GM12878 (cell line): Measurements from ENCODE around the gene OR14A2. TPM values are rescaled to one million over a fixed set of nuclear protein-coding genes. Genes with fewer than 3 reads are reported as not detected.
"Not testable (repeated sequence)": the region's sequence is repeated elsewhere in the genome, so short reads cannot be mapped to it uniquely, and the experiment has no call there.

Experiments used
- ATAC-seq: fragments of 200-7000 bp; cut with Tn5 transposase; 3 replicates; pipeline ENCODE4 v1.9.1; 2020; ENCODE audit warnings: mild to moderate bottlenecking, moderate library complexity
- BruUV-seq: library from RNA; stranded (reverse); fragments of 400-500 nt; replicated peaks from 2 replicates; lab custom pipeline; 2021; lab: Mats Ljungman, UMichigan
- CTCF ChIA-PET: fragments of 300-600 bp; sonication (Branson Sonifier 250); formaldehyde crosslinking; extraction: SDS; loops from one replicate; lab custom pipeline; 2021; ENCODE audit warnings: inconsistent platforms; lab: Yijun Ruan, JAX
- POLR2A ChIA-PET: fragments of 350-600 bp; formaldehyde crosslinking; extraction: SDS; loops from one replicate; lab custom pipeline; 2021; ENCODE audit warnings: inconsistent platforms; lab: Charles Lee
- RAD21 ChIA-PET: fragments of 300-600 bp; sonication (Branson Sonifier 250); formaldehyde crosslinking; loops from one replicate; lab custom pipeline; 2023; ENCODE audit warnings: antibody characterized with exemption; ENCODE audit not compliant: unreplicated experiment; lab: Charles Lee
- SMC1A ChIA-PET: fragments of 300-600 bp; sonication (Branson Sonifier 250); formaldehyde crosslinking; loops from one replicate; lab custom pipeline; 2023; ENCODE audit not compliant: unreplicated experiment, uncharacterized antibody; lab: Charles Lee
- DNase-seq: peaks from one replicate; pipeline ENCODE4 v3.0.0-alpha.2; 2011; ENCODE audit warnings: low read depth, low spot score
- FAIRE-seq: peaks from 3 replicates; lab custom pipeline; 2011; peaks lifted over from hg19 to GRCh38; lab: Jason Lieb, UNC
- H2AFZ ChIP-seq: 2 replicates; pipeline ENCODE4 v1.6.0; 2011; ENCODE audit warnings: low read depth, low read length, control low read depth; ENCODE audit not compliant: control insufficient read depth
- H3K27ac ChIP-seq: 2 replicates; pipeline ENCODE4 v1.5.1; 2011; ENCODE audit warnings: control low read depth; ENCODE audit not compliant: control insufficient read depth, insufficient read depth
- H3K27me3 ChIP-seq, 2 experiments: replicated peaks in 1 of 2; 2 replicates each; pipeline versions ENCODE4 v1.6.0 to v1.6.1; 2011; ENCODE audit warnings: low read length in 1 of 2; ENCODE audit not compliant: control insufficient read depth in 2 of 2, insufficient read depth in 2 of 2
- H3K36me3 ChIP-seq, 2 experiments: 2 replicates each; pipeline ENCODE4 v1.5.1; 2011; ENCODE audit warnings: low read length in 1 of 2; ENCODE audit not compliant: control insufficient read depth in 2 of 2, insufficient read depth in 2 of 2
- H3K4me1 ChIP-seq: 2 replicates; pipeline ENCODE4 v1.6.1; 2011; ENCODE audit warnings: mild to moderate bottlenecking, low read length, moderate library complexity, mixed read lengths; ENCODE audit not compliant: control insufficient read depth, insufficient read depth
- H3K4me2 ChIP-seq: 2 replicates; pipeline ENCODE4 v1.6.0; 2011; ENCODE audit warnings: control low read depth; ENCODE audit not compliant: control insufficient read depth, insufficient read depth
- H3K4me3 ChIP-seq: fragments of 200-600 bp; sonication (generic); 2 replicates; pipeline ENCODE4 v1.5.1; 2016
- H3K79me2 ChIP-seq: 2 replicates; pipeline ENCODE4 v1.6.0; 2011; ENCODE audit warnings: low read length; ENCODE audit not compliant: control insufficient read depth, insufficient read depth
- H3K9ac ChIP-seq: 2 replicates; pipeline ENCODE4 v1.8.0; 2011; ENCODE audit warnings: low read length, control low read depth, mixed read lengths; ENCODE audit not compliant: control insufficient read depth, insufficient read depth
- H3K9me3 ChIP-seq: replicated peaks from 3 replicates; pipeline ENCODE4 v1.5.1; 2011; ENCODE audit warnings: mild to moderate bottlenecking, low read length; ENCODE audit not compliant: control insufficient read depth, insufficient read depth
- H4K20me1 ChIP-seq: 2 replicates; pipeline ENCODE4 v1.6.0; 2011; ENCODE audit not compliant: control insufficient read depth, insufficient read depth
- HDAC6 ChIP-seq: fragments of 200-600 bp; sonication (generic); IDR thresholded peaks from one replicate; pipeline ENCODE4 v1.8.0; 2017; ENCODE audit warnings: antibody characterized with exemption; ENCODE audit not compliant: unreplicated experiment
- HDGF ChIP-seq: fragments of 450-650 bp; IDR thresholded peaks from 2 replicates; pipeline ENCODE4 v1.6.1; 2016; ENCODE audit warnings: antibody characterized with exemption
- RB1 ChIP-seq: fragments of 450-650 bp; formaldehyde crosslinking; IDR thresholded peaks from 2 replicates; pipeline ENCODE4 v1.6.1; 2017; ENCODE audit warnings: mild to moderate bottlenecking, borderline replicate concordance
- SMAD1 ChIP-seq: fragments of 450-650 bp; IDR thresholded peaks from 2 replicates; pipeline ENCODE4 v1.6.1; 2018; ENCODE audit warnings: mild to moderate bottlenecking, low read depth; ENCODE audit not compliant: partially characterized antibody
- SP1 ChIP-seq: IDR thresholded peaks from one replicate; pipeline ENCODE4 v1.6.1; 2011; ENCODE audit warnings: low read depth, low read length
- SREBF1 ChIP-seq: IDR thresholded peaks from 2 replicates; pipeline ENCODE4 v1.6.1; 2012; ENCODE audit warnings: mild to moderate bottlenecking, low read length
- TARDBP ChIP-seq: IDR thresholded peaks from 2 replicates; pipeline ENCODE4 v1.6.1; 2016; ENCODE audit warnings: borderline replicate concordance
- WGBS: methylation state at CpG from one replicate; pipeline ENCODE4 v1.1.6; 2016; ENCODE audit warnings: low lambda C conversion rate; ENCODE audit not compliant: insufficient replicate concordance, insufficient coverage; ENCODE audit errors: missing lambda C conversion rate; 5-methylcytosine and 5-hydroxymethylcytosine counted together
- in situ Hi-C: fragments of 300-500 bp; cut with MboI; formaldehyde crosslinking; loops from 9 replicates; pipeline ENCODE4 v1.14.3; 2018; ENCODE audit warnings: mixed read lengths
- intact Hi-C: fragments of 100-400 bp; cut with micrococcal nuclease; formaldehyde crosslinking; loops from one replicate; pipeline ENCODE4 v1.14.2; 2022; ENCODE audit not compliant: unreplicated experiment
- polyA plus RNA-seq, 11 experiments: library from polyadenylated mRNA; depleted of rRNA in 4 of 11; unstranded in 6 of 11; stranded (reverse) in 5 of 11; fragments of >200 nt; fragmentation: Nextera tagmentation in 4 of 11; fragmentation: Illumina TruSeq in 1 of 11; extraction: Ambion mirVana in 4 of 11; extraction: Trizol in 1 of 11; gene quantifications; 1 replicate in 1 of 11; 2 replicates in 10 of 11; pipeline versions ENCODE4 v1.2.1 to v1.2.3, GENCODE V29; 2011 to 2016; ENCODE audit warnings: inconsistent platforms in 2 of 11, missing spikeins in 2 of 11, low read depth in 1 of 11
- total RNA-seq, 4 experiments: library from RNA; depleted of rRNA in 3 of 4; stranded (reverse); fragments of >200 nt in 3 of 4; fragmentation: Illumina TruSeq in 1 of 4; extraction: Trizol in 1 of 4; gene quantifications; 2 replicates each; pipeline versions ENCODE4 v1.2.1 to v1.2.3, GENCODE V29; 2013 to 2021
- TF ChIP-seq, protein P1 (sequence below): fragments of 150-350 bp; IDR thresholded peaks from 2 replicates; pipeline ENCODE4 v1.6.1; 2016; ENCODE audit warnings: low read depth, low read length
- TF ChIP-seq, protein P2 (sequence below): IDR thresholded peaks from 2 replicates; pipeline ENCODE4 v1.6.1; 2011; ENCODE audit warnings: borderline replicate concordance, low read depth, mild to moderate bottlenecking, moderate library complexity, low read length; ENCODE audit not compliant: insufficient read depth, poor library complexity, severe bottlenecking
- TF ChIP-seq, protein P3 (sequence below): fragments of 450-650 bp; IDR thresholded peaks from 2 replicates; pipeline ENCODE4 v1.6.1; 2017; ENCODE audit warnings: antibody characterized with exemption, mild to moderate bottlenecking, moderate library complexity
- TF ChIP-seq, protein P4 (sequence below): IDR thresholded peaks from 2 replicates; pipeline ENCODE4 v1.6.1; 2012; ENCODE audit warnings: low read length, inconsistent platforms
- TF ChIP-seq, protein P5 (sequence below): IDR thresholded peaks from 2 replicates; pipeline ENCODE4 v1.6.1; 2011; ENCODE audit warnings: mild to moderate bottlenecking, low read depth, low read length, moderate library complexity; ENCODE audit not compliant: insufficient replicate concordance

Gene OR14A2
- total and polyA plus RNA-seq, 10 of the 15 experiments (the other 5 are each of a cell fraction or from before 2014, with no cell fraction given), result not detected

DNA sequence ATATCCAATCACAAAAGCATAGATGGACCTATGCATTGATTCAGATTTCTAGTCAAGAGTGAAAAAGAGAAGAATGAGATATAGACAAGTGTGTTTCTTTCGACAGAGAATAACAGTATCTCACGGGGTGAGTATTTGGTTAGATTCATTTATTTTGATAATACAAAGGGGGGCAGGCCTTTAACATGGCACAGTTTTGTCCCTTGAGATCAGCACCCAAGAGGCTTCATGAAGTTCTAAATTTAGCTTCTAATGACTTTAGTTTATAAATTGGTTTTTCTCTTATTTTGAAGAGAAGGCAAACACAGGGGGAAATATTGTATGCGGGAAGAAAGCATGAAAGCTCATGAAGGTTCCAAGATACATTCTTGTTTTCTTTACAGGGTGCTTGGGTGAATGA lies 12.5 kb upstream of the OR14A2 start, which contains the start of gene OR1C1 (continued):
- TF ChIP-seq, protein P1, sequence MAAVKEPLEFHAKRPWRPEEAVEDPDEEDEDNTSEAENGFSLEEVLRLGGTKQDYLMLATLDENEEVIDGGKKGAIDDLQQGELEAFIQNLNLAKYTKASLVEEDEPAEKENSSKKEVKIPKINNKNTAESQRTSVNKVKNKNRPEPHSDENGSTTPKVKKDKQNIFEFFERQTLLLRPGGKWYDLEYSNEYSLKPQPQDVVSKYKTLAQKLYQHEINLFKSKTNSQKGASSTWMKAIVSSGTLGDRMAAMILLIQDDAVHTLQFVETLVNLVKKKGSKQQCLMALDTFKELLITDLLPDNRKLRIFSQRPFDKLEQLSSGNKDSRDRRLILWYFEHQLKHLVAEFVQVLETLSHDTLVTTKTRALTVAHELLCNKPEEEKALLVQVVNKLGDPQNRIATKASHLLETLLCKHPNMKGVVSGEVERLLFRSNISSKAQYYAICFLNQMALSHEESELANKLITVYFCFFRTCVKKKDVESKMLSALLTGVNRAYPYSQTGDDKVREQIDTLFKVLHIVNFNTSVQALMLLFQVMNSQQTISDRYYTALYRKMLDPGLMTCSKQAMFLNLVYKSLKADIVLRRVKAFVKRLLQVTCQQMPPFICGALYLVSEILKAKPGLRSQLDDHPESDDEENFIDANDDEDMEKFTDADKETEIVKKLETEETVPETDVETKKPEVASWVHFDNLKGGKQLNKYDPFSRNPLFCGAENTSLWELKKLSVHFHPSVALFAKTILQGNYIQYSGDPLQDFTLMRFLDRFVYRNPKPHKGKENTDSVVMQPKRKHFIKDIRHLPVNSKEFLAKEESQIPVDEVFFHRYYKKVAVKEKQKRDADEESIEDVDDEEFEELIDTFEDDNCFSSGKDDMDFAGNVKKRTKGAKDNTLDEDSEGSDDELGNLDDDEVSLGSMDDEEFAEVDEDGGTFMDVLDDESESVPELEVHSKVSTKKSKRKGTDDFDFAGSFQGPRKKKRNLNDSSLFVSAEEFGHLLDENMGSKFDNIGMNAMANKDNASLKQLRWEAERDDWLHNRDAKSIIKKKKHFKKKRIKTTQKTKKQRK, result no peak
- TF ChIP-seq SMAD1, result no peak
- TF ChIP-seq HDGF, result no peak
- no peak for TF ChIP-seq HDAC6
- TF ChIP-seq, protein P2, sequence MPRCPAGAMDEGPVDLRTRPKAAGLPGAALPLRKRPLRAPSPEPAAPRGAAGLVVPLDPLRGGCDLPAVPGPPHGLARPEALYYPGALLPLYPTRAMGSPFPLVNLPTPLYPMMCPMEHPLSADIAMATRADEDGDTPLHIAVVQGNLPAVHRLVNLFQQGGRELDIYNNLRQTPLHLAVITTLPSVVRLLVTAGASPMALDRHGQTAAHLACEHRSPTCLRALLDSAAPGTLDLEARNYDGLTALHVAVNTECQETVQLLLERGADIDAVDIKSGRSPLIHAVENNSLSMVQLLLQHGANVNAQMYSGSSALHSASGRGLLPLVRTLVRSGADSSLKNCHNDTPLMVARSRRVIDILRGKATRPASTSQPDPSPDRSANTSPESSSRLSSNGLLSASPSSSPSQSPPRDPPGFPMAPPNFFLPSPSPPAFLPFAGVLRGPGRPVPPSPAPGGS, result no peak
- no peak for TF ChIP-seq RB1
- TF ChIP-seq, protein P3, sequence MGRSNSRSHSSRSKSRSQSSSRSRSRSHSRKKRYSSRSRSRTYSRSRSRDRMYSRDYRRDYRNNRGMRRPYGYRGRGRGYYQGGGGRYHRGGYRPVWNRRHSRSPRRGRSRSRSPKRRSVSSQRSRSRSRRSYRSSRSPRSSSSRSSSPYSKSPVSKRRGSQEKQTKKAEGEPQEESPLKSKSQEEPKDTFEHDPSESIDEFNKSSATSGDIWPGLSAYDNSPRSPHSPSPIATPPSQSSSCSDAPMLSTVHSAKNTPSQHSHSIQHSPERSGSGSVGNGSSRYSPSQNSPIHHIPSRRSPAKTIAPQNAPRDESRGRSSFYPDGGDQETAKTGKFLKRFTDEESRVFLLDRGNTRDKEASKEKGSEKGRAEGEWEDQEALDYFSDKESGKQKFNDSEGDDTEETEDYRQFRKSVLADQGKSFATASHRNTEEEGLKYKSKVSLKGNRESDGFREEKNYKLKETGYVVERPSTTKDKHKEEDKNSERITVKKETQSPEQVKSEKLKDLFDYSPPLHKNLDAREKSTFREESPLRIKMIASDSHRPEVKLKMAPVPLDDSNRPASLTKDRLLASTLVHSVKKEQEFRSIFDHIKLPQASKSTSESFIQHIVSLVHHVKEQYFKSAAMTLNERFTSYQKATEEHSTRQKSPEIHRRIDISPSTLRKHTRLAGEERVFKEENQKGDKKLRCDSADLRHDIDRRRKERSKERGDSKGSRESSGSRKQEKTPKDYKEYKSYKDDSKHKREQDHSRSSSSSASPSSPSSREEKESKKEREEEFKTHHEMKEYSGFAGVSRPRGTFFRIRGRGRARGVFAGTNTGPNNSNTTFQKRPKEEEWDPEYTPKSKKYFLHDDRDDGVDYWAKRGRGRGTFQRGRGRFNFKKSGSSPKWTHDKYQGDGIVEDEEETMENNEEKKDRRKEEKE, result no peak
- TF ChIP-seq SREBF1, result no peak
- no peak for TF ChIP-seq SP1
- TF ChIP-seq TARDBP, result no peak
- TF ChIP-seq, protein P4, sequence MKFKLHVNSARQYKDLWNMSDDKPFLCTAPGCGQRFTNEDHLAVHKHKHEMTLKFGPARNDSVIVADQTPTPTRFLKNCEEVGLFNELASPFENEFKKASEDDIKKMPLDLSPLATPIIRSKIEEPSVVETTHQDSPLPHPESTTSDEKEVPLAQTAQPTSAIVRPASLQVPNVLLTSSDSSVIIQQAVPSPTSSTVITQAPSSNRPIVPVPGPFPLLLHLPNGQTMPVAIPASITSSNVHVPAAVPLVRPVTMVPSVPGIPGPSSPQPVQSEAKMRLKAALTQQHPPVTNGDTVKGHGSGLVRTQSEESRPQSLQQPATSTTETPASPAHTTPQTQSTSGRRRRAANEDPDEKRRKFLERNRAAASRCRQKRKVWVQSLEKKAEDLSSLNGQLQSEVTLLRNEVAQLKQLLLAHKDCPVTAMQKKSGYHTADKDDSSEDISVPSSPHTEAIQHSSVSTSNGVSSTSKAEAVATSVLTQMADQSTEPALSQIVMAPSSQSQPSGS, result no peak
- TF ChIP-seq, protein P5, sequence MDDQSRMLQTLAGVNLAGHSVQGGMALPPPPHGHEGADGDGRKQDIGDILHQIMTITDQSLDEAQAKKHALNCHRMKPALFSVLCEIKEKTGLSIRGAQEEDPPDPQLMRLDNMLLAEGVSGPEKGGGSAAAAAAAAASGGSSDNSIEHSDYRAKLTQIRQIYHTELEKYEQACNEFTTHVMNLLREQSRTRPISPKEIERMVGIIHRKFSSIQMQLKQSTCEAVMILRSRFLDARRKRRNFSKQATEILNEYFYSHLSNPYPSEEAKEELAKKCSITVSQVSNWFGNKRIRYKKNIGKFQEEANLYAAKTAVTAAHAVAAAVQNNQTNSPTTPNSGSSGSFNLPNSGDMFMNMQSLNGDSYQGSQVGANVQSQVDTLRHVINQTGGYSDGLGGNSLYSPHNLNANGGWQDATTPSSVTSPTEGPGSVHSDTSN, result no peak

DNA sequence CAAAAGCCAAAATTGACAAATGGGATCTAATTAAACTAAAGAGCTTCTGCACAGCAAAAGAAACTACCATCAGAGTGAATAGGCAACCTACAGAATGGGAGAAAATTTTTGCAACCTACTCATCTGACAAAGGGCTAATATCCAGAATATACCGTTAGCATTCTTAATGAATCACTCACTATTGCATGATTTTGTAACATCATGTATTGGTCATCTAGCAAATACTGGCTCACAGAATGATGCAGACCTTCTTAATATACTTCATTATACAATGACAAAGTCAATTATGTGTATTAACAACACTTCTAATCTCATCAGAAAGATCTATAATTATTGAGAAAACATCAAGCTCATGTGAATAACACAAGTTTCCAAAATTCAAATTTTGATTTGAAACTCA lies 6.4 kb upstream of the OR14A2 start:
- not testable (repeated sequence) for H3K9me3 ChIP-seq

More for the DNA sequence above, 6.4 kb upstream of the OR14A2 start:
- POLR2A ChIA-PET, H3K36me3 ChIP-seq, H4K20me1 ChIP-seq, H3K4me2 ChIP-seq, in situ Hi-C loops, ATAC-seq, H3K27ac ChIP-seq, CTCF ChIA-PET, intact Hi-C loops, H3K4me3 ChIP-seq, SMC1A ChIA-PET, H3K4me1 ChIP-seq, H2AFZ ChIP-seq, H3K9ac ChIP-seq, FAIRE-seq, BruUV-seq, RAD21 ChIA-PET, H3K27me3 ChIP-seq, H3K79me2 ChIP-seq, DNase-seq: not testable (repeated sequence)
- WGBS, result 39% methylated on average over 1 of the region's 1 CpG
